WTC11 (cell line): ENCODE data around the gene CLASP2. TPM values are rescaled to one million over a fixed set of nuclear protein-coding genes. Genes with fewer than 3 reads are reported as not detected.
A peak's percentile ranks its signal among the peaks of the same experiment; 100 is the strongest.

Experiments
- ATAC-seq: fragments of 200-7000 bp; cut with Tn5 transposase; 2 replicates; pipeline ENCODE4 v1.10.0; 2021; ENCODE audit warnings: mild to moderate bottlenecking, moderate library complexity
- CTCF ChIA-PET: fragments of 300-600 bp; sonication (Branson Sonifier 250); formaldehyde crosslinking; loops from one replicate; lab custom pipeline; 2021; ENCODE audit warnings: antibody characterized with exemption; lab: Charles Lee
- POLR2A ChIA-PET: fragments of 350-600 bp; sonication (Branson Sonifier 250); formaldehyde crosslinking; loops from one replicate; lab custom pipeline; 2021; ENCODE audit warnings: antibody characterized with exemption; lab: Charles Lee
- DNase-seq: peaks from one replicate; pipeline ENCODE4 v3.0.0; 2021; ENCODE audit warnings: low spot score
- H3K27ac Mint-ChIP-seq: 2 replicates; pipeline ENCODE4 v1.8.0; 2021; ENCODE audit warnings: mixed read lengths
- H3K27me3 Mint-ChIP-seq: 2 replicates; pipeline ENCODE4 v1.8.0; 2021; ENCODE audit warnings: low read depth, mild to moderate bottlenecking, moderate library complexity, mixed read lengths
- H3K36me3 Mint-ChIP-seq: 2 replicates; pipeline ENCODE4 v1.8.0; 2021; ENCODE audit warnings: mixed read lengths
- H3K4me1 Mint-ChIP-seq: 2 replicates; pipeline ENCODE4 v1.8.0; 2022; ENCODE audit warnings: mixed read lengths
- H3K4me3 Mint-ChIP-seq: 2 replicates; pipeline ENCODE4 v1.8.0; 2021; ENCODE audit warnings: mild to moderate bottlenecking, moderate library complexity, mixed read lengths
- H3K9me3 Mint-ChIP-seq: 2 replicates; pipeline ENCODE4 v1.8.0; 2021; ENCODE audit warnings: mixed read lengths
- AR ChIP-seq: fragments of 250-450 bp; sonication (Bioruptor Pico); IDR thresholded peaks from 2 replicates; pipeline ENCODE4 v1.9.0; 2021; ENCODE audit warnings: mild to moderate bottlenecking
- CBFB ChIP-seq: sonication (generic); formaldehyde crosslinking; IDR thresholded peaks from 2 replicates; pipeline ENCODE4 v1.8.1; 2022; ENCODE audit warnings: mild to moderate bottlenecking, low read depth, missing genetic modification reagents
- CDX4 ChIP-seq: fragments of 250-450 bp; sonication (Bioruptor Pico); IDR thresholded peaks from 2 replicates; pipeline ENCODE4 v1.9.0; 2021; ENCODE audit warnings: moderate library complexity, mild to moderate bottlenecking, inconsistent platforms, borderline replicate concordance
- FOXK1 ChIP-seq: sonication (generic); formaldehyde crosslinking; IDR thresholded peaks from 2 replicates; pipeline ENCODE4 v1.8.0; 2022; ENCODE audit warnings: mild to moderate bottlenecking, moderate library complexity, missing genetic modification reagents
- FOXP1 ChIP-seq: sonication (generic); formaldehyde crosslinking; IDR thresholded peaks from 2 replicates; pipeline ENCODE4 v1.8.0; 2022; ENCODE audit warnings: missing genetic modification reagents, mild to moderate bottlenecking, moderate library complexity, borderline replicate concordance
- MXD4 ChIP-seq: fragments of 250-450 bp; sonication (Bioruptor Pico); IDR thresholded peaks from 2 replicates; pipeline ENCODE4 v1.8.0; 2021; ENCODE audit warnings: mild to moderate bottlenecking, moderate library complexity, borderline replicate concordance
- NFE2L1 ChIP-seq: sonication (generic); formaldehyde crosslinking; IDR thresholded peaks from 2 replicates; pipeline ENCODE4 v1.8.1; 2023; ENCODE audit warnings: missing genetic modification reagents
- NR3C1 ChIP-seq: sonication (generic); formaldehyde crosslinking; conservative IDR thresholded peaks from 2 replicates; pipeline ENCODE4 v1.8.1; 2023; ENCODE audit warnings: low read depth, mild to moderate bottlenecking, missing genetic modification reagents
- PRRX2 ChIP-seq: fragments of 250-450 bp; sonication (Bioruptor Pico); IDR thresholded peaks from 2 replicates; pipeline ENCODE4 v1.8.0; 2021; ENCODE audit warnings: mild to moderate bottlenecking
- RORB ChIP-seq: fragments of 250-450 bp; sonication (Bioruptor Pico); IDR thresholded peaks from 2 replicates; pipeline ENCODE4 v1.9.0; 2021; ENCODE audit warnings: mild to moderate bottlenecking
- SMAD3 ChIP-seq: sonication (generic); formaldehyde crosslinking; IDR thresholded peaks from 2 replicates; pipeline ENCODE4 v1.8.0; 2022; ENCODE audit warnings: missing genetic modification reagents, mild to moderate bottlenecking, borderline replicate concordance
- STAT6 ChIP-seq: sonication (generic); formaldehyde crosslinking; conservative IDR thresholded peaks from 2 replicates; pipeline ENCODE4 v1.8.1; 2023; ENCODE audit warnings: mild to moderate bottlenecking, low read depth, missing genetic modification reagents, moderate library complexity
- ZNF219 ChIP-seq: sonication (generic); formaldehyde crosslinking; IDR thresholded peaks from 2 replicates; pipeline ENCODE4 v1.8.0; 2023; ENCODE audit warnings: missing genetic modification reagents, mild to moderate bottlenecking, borderline replicate concordance
- ZNF263 ChIP-seq: sonication (generic); formaldehyde crosslinking; IDR thresholded peaks from 2 replicates; pipeline ENCODE4 v1.8.1; 2022; ENCODE audit warnings: low read depth, mild to moderate bottlenecking, moderate library complexity, missing genetic modification reagents
- ZNF281 ChIP-seq: sonication (generic); formaldehyde crosslinking; IDR thresholded peaks from 2 replicates; pipeline ENCODE4 v1.8.0; 2023; ENCODE audit warnings: mild to moderate bottlenecking, missing genetic modification reagents
- ZNF317 ChIP-seq: sonication (generic); formaldehyde crosslinking; IDR thresholded peaks from 2 replicates; pipeline ENCODE4 v1.8.1; 2023; ENCODE audit warnings: low read depth, mild to moderate bottlenecking, moderate library complexity, missing genetic modification reagents, borderline replicate concordance
- total RNA-seq: library from RNA; stranded (reverse); gene quantifications from 3 replicates; pipeline ENCODE4 v1.2.3, GENCODE V29; 2021
- TF ChIP-seq, protein P1 (sequence below): sonication (generic); formaldehyde crosslinking; IDR thresholded peaks from 2 replicates; pipeline ENCODE4 v1.8.0; 2023; ENCODE audit warnings: missing genetic modification reagents, mild to moderate bottlenecking, borderline replicate concordance

CLASP2 gene
- total RNA-seq, 1 experiment from 2014 or later, result 56.7 TPM

DNA sequence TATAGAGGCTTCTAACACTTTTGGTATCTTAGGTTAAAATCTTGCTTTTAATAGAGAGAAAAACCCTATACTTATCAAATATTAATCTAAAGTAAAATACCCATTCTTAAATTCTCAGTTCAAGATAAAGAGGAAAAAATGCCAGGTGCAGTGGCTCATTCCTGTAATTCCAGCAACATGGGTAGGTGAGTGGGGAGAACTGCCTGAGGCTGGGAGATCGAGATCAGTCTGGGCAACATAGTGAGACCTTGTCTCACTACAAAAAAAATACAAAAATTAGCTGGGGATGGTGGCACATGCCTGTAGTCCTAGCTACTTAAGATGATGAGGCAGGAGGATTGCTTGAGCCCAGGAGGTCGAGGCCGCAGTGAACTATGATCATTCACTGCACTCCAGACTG lies 135.8 kb downstream of the CLASP2 start:
- TF ChIP-seq FOXK1 (CRISPR knock-in tag) (no peak), AR (CRISPR knock-in tag) (no peak), SMAD3 (CRISPR knock-in tag) (no peak), CBFB (CRISPR knock-in tag) (no peak), FOXP1 (CRISPR knock-in tag) (no peak)
- TF ChIP-seq, protein P1, sequence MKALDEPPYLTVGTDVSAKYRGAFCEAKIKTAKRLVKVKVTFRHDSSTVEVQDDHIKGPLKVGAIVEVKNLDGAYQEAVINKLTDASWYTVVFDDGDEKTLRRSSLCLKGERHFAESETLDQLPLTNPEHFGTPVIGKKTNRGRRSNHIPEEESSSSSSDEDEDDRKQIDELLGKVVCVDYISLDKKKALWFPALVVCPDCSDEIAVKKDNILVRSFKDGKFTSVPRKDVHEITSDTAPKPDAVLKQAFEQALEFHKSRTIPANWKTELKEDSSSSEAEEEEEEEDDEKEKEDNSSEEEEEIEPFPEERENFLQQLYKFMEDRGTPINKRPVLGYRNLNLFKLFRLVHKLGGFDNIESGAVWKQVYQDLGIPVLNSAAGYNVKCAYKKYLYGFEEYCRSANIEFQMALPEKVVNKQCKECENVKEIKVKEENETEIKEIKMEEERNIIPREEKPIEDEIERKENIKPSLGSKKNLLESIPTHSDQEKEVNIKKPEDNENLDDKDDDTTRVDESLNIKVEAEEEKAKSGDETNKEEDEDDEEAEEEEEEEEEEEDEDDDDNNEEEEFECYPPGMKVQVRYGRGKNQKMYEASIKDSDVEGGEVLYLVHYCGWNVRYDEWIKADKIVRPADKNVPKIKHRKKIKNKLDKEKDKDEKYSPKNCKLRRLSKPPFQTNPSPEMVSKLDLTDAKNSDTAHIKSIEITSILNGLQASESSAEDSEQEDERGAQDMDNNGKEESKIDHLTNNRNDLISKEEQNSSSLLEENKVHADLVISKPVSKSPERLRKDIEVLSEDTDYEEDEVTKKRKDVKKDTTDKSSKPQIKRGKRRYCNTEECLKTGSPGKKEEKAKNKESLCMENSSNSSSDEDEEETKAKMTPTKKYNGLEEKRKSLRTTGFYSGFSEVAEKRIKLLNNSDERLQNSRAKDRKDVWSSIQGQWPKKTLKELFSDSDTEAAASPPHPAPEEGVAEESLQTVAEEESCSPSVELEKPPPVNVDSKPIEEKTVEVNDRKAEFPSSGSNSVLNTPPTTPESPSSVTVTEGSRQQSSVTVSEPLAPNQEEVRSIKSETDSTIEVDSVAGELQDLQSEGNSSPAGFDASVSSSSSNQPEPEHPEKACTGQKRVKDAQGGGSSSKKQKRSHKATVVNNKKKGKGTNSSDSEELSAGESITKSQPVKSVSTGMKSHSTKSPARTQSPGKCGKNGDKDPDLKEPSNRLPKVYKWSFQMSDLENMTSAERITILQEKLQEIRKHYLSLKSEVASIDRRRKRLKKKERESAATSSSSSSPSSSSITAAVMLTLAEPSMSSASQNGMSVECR (CRISPR knock-in tag), result no peak
- CTCF ChIA-PET, result interaction anchor here (1.0 to 1.6 kb wide), 2 partner anchors 205 kb away, joined by 3 to 5 read pairs; no protein-coding TSS in a partner anchor
- H3K36me3 Mint-ChIP-seq, result peaks cover 9% of the 10 kb centered on the region; the same call in 1 of the 2 replicates
- H3K4me1 Mint-ChIP-seq, result peaks cover 45% of the 10 kb centered on the region
- POLR2A ChIA-PET, result no interaction called here
- H3K27ac Mint-ChIP-seq, result peak overlapping the region; percentile 45
- no peak for ATAC-seq
- peaks cover 13% of the 10 kb centered on the region for H3K27me3 Mint-ChIP-seq
- H3K9me3 Mint-ChIP-seq, result no peaks in the 10 kb centered on the region
- DNase-seq, result no peak
- H3K4me3 Mint-ChIP-seq, result no peak overlapping the region

DNA sequence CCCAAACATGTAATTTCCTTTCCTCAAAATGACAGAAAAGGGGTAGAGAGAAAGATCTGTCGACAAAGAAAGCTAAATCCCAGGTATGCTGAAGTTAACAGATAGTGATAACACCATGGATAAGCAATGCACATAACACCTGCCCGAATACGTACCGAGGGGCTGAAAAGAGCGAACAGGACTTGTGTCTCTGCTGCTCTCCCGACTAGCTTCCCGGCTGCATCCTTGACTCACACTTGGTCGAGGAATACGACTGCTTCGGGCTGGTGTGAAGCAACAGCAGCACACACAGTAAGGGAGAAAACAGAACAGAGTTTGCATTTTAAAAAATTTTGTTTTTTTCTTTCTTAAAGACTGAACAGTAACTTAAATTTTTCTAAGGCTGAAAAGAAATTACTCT lies 136.4 kb downstream of the CLASP2 start:
- Mint-ChIP-seq H3K4me1 (peaks cover 50% of the 10 kb centered on the region), H3K36me3 (peaks cover 7% of the 10 kb centered on the region; the same call in 1 of the 2 replicates), H3K9me3 (no peaks in the 10 kb centered on the region)
- TF ChIP-seq NFE2L1 (CRISPR knock-in tag), result no peak
- no peak for TF ChIP-seq SMAD3 (CRISPR knock-in tag)
- TF ChIP-seq RORB (CRISPR knock-in tag), result no peak
- TF ChIP-seq PRRX2 (CRISPR knock-in tag), result no peak
- no peak for TF ChIP-seq ZNF263
- no peak for TF ChIP-seq ZNF281
- TF ChIP-seq, all 79 proteins: peak for 0
- DNase-seq (no peak), ATAC-seq (no peak)
- H3K4me3 Mint-ChIP-seq, result no peak overlapping the region
- ChIA-PET CTCF (interaction anchor here (1.6 kb wide), 1 partner anchor 205 kb away, joined by 5 read pairs; no protein-coding TSS in a partner anchor), POLR2A (no interaction called here)
- H3K27ac Mint-ChIP-seq, result no peak overlapping the region; the same call in 1 of the 2 replicates
- peaks cover 13% of the 10 kb centered on the region for H3K27me3 Mint-ChIP-seq

DNA sequence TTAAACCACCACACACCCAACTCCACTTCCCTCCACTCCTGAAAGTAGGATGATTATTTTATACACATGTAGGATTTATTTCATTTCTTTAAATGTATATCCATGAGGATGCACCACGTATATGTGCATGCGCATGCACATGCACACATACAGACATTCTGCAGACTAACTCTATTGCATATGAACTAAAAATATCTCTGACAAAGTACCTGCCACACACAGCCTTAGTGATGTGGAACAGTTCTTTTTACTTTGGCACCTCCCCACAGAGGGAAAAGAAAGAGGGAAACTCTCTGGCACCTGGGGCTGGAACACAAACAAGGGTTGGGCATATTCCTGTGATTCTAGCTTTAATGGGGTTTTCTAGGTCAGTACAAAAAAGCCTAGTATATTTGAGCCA lies 138.2 kb downstream of the CLASP2 start:
- H3K27ac Mint-ChIP-seq, result no peak overlapping the region
- no peak overlapping the region for H3K4me3 Mint-ChIP-seq
- peaks cover 11% of the 10 kb centered on the region for H3K36me3 Mint-ChIP-seq
- ChIA-PET CTCF (no interaction called here), POLR2A (no interaction called here)
- H3K4me1 Mint-ChIP-seq, result peaks cover 59% of the 10 kb centered on the region
- peaks cover 13% of the 10 kb centered on the region for H3K27me3 Mint-ChIP-seq
- no peaks in the 10 kb centered on the region for H3K9me3 Mint-ChIP-seq
- ATAC-seq (no peak), DNase-seq (no peak)
- TF ChIP-seq CDX4 (CRISPR knock-in tag) (no peak), ZNF219 (no peak), STAT6 (CRISPR knock-in tag) (no peak), MXD4 (CRISPR knock-in tag) (no peak), ZNF317 (no peak), NFE2L1 (CRISPR knock-in tag) (no peak), NR3C1 (CRISPR knock-in tag) (no peak)
